HG02642 (cell line): ENCODE results near the gene SPAG9.

ENCODE experiments used
- ATAC-seq: cut with Tn5 transposase; IDR thresholded peaks from one replicate; pipeline ENCODE4 v1.9.1; 2021; ENCODE audit warnings: mild to moderate bottlenecking; ENCODE audit not compliant: unreplicated experiment, poor library complexity

SPAG9 gene

DNA sequence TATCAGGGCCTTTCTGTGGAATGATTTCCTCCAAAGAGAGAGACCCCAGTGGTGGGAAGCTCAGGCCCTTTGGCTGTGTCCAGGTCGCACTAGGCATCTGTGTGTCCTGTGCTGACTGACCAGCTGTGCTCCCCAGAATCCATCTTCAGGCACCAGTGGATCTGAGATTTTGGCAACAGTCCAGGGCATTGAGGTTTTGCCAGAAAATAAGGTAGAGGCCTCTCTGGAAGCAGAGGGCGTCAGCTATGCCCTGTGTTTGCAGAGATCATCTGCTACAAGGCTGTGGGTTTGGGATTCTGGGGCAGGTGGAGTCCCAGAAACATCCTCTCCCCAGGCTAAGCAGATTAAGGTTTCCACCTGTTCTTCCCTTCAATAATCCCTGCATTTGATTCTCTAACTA lies 197.1 kb downstream of the SPAG9 start:
- no peak for ATAC-seq

GRCh38 chr17:50922721-50923405 lies 197.8 kb downstream of the SPAG9 start:
- no peak for ATAC-seq

DNA sequence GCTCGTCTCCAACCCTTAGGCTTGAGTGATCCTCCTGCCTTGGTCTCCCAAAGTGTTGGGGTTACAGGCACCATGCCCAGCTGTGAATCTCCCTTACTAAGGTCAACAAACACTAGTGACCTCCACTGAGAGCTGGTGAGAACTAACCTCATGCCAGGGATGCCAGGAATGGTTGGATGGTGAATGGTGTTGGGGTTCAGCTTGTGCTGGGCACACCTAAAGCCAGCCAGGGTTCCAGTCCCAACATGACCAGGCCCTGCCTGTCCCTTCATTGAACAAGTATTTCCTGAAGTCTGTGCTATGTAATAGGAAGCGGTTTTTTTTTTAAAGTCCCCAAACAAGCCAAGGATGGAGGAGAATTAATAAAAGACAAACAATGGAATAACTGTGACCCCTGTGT lies 198.6 kb downstream of the SPAG9 start:
- no peak for ATAC-seq

DNA sequence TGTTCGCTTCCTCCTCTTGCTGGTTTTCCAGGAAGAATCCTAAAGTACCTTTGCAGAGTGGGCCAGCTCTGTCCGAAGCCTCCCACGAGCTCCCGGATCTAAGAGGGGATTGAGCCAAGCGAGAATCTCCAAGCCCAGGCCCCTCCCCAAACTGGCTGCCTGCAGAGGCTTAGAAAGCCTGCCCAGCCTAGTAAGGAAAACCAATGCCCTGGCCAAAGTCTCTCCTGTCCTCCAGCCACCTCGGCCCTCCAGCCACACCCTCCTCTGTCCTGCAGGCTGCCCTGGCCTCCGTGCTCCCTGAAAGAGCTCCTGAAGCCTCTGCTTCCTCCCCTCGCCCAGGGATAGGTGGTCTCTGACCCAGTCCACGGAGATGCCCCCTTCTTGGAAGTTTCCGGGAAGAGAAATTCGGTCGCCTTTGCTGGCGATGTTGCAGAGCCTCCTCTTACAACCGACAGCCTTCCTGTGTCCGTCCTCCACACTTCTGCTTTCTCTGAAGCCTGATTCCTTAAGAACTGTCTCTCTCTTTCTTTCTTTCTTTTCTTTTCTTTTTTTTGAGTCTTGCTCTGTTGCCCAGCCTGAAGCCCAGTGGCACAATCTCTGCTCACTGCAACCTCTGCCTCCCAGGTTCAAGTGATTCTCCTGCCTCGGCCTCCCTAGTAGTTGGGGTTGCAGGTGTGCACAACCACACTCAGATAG lies 199.6 kb downstream of the SPAG9 start:
- ATAC-seq = no peak

- ATAC-seq = no peak
Measured at GRCh38 chr17:50920041-50920410, 200.6 kb downstream of the SPAG9 start.

DNA sequence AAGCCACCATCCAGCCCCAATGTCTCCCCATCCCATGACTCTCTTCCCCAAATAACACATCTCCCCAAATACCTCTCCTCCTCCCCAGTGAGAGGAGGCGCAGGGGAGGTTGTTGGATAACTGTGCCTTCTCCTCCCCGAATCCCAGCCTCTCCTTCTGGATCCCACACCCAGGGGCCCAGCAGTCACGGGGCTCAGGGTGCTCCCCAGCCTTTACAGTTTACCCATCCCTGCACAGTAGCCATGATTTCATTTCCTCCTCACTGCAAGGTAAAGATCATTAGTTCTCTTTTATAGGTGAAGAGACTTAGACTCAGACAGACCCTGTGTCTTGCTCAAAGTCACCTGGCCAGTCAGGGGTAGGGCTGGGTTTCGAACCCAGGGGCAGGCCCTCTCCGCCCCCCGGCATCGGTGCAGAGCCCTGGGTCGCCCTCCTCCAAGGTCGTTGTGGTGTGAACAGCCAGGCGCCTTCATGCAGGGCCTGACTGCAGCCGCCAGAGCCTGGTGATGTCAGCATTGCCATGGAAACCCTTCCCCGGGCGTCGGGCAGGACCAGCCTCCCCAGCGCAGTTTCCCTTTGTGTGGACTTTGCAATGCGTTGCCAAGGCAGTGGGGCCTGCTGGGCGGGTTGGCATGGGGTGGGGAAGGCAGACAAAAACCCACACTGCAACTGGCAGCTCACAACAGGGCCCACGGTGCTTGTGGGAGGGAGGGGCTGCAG lies 201.2 kb downstream of the SPAG9 start:
- peak; percentile 43 for ATAC-seq

DNA sequence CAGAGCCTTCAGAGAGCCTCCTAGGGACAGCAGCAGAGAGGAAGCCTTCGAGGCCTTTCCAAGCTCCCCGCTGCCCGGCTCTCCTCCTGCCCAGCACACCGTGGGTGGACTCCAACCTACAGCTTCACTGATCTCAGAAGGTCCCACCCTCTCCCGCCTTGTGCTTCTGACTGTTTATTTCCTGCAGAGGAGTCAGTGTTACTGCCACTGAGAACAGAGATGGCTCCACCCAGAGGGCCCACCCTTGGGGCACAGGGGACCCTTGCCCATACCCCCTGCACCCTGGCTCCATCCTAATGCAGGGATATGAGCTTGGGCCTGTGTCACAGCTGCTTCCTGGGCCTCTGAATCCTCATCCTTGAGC lies 201.8 kb downstream of the SPAG9 start:
- no peak for ATAC-seq

DNA sequence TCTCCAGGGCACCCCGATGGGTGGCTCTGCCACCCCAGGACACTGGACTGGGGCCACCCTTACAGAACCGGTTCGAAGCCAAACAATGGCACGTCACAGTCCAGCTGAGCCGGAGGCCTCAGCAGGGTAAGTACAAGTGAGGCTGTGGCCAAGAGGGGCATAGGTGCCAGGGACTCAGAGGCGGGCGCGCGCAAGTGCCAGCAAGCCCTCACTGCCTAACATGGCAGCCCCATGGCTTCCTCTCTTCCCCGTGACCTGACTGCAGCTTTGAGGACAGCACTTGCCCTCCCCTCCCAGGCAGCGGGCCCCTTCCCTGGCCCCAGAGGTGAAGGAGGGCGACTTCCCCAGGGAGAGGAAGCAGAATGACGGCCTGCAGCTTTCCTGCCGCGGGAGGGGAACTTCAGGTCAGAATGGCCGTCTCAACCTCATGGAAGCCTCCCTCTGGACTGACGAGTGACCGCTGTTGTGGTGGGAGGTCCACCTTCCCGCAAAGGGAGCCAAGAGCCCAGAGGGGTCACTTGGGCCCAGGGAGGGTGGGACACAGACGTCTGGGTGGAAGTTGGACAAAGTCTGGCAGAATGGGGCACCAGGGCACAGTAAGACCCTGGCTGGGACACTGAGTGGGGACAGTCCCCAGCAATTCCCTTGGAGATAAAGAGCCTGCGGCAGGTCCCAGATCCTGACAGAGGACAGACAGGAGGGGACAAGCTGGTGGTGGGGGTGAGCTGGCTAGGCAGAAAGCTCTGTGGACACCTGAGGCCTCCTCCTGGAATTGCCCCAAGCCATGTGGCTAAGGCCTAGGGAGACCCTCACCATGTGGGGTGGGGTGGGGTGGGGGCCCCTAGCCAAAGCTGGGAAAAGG lies 202.4 kb downstream of the SPAG9 start:
- no peak for ATAC-seq

- ATAC-seq = peak; percentile 51
Measured at GRCh38 chr17:50917418-50917743, 203.3 kb downstream of the SPAG9 start.

DNA sequence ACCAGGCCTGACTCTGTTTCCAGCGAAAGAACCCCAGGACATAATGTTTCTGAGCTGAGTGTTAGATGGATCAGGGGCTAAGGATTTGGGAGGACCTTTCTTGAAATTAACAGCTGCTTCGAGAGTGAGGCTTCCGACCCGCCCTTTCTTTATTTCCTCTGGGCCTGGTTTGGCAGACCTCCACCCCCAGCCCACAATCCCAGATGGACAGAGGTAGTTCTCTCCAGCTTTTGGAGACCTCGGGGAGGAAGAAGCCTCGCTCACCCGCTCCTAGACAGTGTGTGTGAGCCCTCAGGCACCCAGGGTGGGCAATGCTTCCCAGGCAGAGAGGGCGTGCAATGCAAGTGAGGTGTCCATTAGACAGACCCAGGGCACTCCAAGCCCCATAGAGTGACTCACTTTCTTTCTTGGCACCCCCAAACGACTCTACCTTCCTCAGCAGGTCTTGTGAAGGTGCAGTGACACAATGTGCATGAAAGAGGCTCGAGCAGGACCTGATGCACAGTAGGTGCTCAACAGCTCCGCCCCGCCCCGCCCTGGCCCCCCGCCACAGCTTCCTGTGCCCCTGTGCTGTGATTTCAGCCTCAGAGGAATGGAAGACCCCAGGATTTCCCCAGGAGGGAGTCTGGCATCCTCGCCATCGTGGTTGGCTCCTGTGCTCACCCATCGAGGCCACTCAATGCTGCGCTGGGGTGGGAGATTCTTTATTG lies 203.8 kb downstream of the SPAG9 start:
- ATAC-seq = no peak

GRCh38 chr17:50916026-50916707 lies 204.5 kb downstream of the SPAG9 start:
- no peak for ATAC-seq

DNA sequence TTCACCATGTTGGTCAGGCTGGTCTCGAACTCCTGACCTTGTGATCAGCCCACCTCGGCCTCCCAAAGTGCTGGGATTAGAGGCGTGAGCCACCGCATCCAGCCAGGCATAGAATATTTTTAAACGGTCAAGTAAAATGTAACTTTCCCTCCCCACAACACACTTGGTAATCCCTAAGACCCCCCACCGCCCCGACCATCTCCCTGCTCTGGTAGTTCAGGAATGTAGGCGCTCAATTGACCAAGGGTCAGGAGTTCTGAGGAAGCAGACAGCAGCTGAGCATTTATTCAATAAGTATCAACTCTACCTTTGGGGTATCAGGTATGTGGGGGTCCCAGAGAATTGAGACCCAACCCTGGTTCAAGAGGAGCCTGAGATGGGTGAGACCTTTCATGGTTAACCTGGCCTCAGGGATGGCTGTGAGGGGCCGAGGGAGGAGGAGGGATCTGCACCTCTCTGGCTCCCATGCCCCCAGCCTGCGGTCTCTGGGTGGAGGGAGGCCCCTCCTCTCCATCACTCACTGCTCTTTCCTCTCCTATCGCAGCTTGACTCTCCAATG lies 206.1 kb downstream of the SPAG9 start:
- no peak for ATAC-seq

GRCh38 chr17:50913120-50913519 lies 207.5 kb downstream of the SPAG9 start:
- ATAC-seq = no peak
